HepG2 (cell line): ENCODE measurements around the gene UAP1L1. TPM values are rescaled to one million over a fixed set of nuclear protein-coding genes. Genes with fewer than 3 reads are reported as not detected.
A peak's percentile ranks its signal among the peaks of the same experiment; 100 is the strongest.

Experiments used
- AGO1 ChIP-seq: fragments of 200-400 bp; formaldehyde crosslinking; IDR thresholded peaks from 2 replicates; pipeline ENCODE4 v1.6.1; 2017; ENCODE audit warnings: mild to moderate bottlenecking, low read depth, low read length, moderate library complexity; ENCODE audit not compliant: poor library complexity, severe bottlenecking
- ATM ChIP-seq: fragments of 450-650 bp; IDR thresholded peaks from 2 replicates; pipeline ENCODE4 v1.7.1; 2017; ENCODE audit warnings: mild to moderate bottlenecking, borderline replicate concordance
- CBFB ChIP-seq: sonication (generic); formaldehyde crosslinking; IDR thresholded peaks from 2 replicates; pipeline ENCODE4 v1.4.0; 2020; ENCODE audit warnings: missing genetic modification reagents
- CBX1 ChIP-seq: IDR thresholded peaks from one replicate; pipeline ENCODE4 v1.6.1; 2016; ENCODE audit warnings: antibody characterized with exemption, low read depth
- HDAC1 ChIP-seq: sonication (generic); formaldehyde crosslinking; IDR thresholded peaks from 2 replicates; pipeline ENCODE4 v1.5.1; 2020; ENCODE audit warnings: mild to moderate bottlenecking, missing genetic modification reagents
- HNRNPLL ChIP-seq: fragments of 200-400 bp; formaldehyde crosslinking; IDR thresholded peaks from 2 replicates; pipeline ENCODE4 v1.6.1; 2017; ENCODE audit warnings: mild to moderate bottlenecking, low read depth, low read length; ENCODE audit not compliant: poor library complexity, severe bottlenecking
- KMT2A ChIP-seq: sonication (generic); formaldehyde crosslinking; IDR thresholded peaks from 2 replicates; pipeline ENCODE4 v1.4.0; 2020; ENCODE audit warnings: missing genetic modification reagents
- PHB2 ChIP-seq: fragments of 450-650 bp; IDR thresholded peaks from 2 replicates; pipeline ENCODE4 v1.6.1; 2018; ENCODE audit not compliant: partially characterized antibody
- PRDM10 ChIP-seq: sonication (generic); formaldehyde crosslinking; IDR thresholded peaks from 2 replicates; pipeline ENCODE4 v1.4.0; 2020; ENCODE audit warnings: low read depth, missing genetic modification reagents
- RFX3 ChIP-seq: IDR thresholded peaks from 2 replicates; pipeline ENCODE4 v1.6.1; 2016; ENCODE audit warnings: missing biosample characterization, missing genetic modification reagents
- SIN3B ChIP-seq: fragments of 150-350 bp; IDR thresholded peaks from 2 replicates; pipeline ENCODE4 v1.6.1; 2014; ENCODE audit warnings: low read length
- TFDP2 ChIP-seq: sonication (generic); formaldehyde crosslinking; IDR thresholded peaks from 2 replicates; pipeline ENCODE4 v1.4.0; 2020; ENCODE audit warnings: missing genetic modification reagents
- THYN1 ChIP-seq: sonication (generic); formaldehyde crosslinking; IDR thresholded peaks from 2 replicates; pipeline ENCODE4 v1.8.1; 2023; ENCODE audit warnings: low read depth, mild to moderate bottlenecking, moderate library complexity, missing genetic modification reagents, borderline replicate concordance
- ZBTB37 ChIP-seq: sonication (generic); formaldehyde crosslinking; IDR thresholded peaks from 2 replicates; pipeline ENCODE4 v1.4.0; 2020; ENCODE audit warnings: mild to moderate bottlenecking, missing genetic modification reagents
- ZNF230 ChIP-seq: sonication (generic); formaldehyde crosslinking; IDR thresholded peaks from 2 replicates; pipeline ENCODE4 v1.4.0; 2020; ENCODE audit warnings: mild to moderate bottlenecking, missing genetic modification reagents
- ZNF335 ChIP-seq: sonication (generic); formaldehyde crosslinking; IDR thresholded peaks from 2 replicates; pipeline ENCODE4 v1.4.0; 2020; ENCODE audit warnings: missing genetic modification reagents
- ZNF574 ChIP-seq: sonication (generic); formaldehyde crosslinking; IDR thresholded peaks from 2 replicates; pipeline ENCODE4 v1.4.0; 2020; ENCODE audit warnings: missing genetic modification reagents
- ZNF782 ChIP-seq: sonication (generic); formaldehyde crosslinking; IDR thresholded peaks from 2 replicates; pipeline ENCODE4 v1.4.0; 2020; ENCODE audit warnings: missing genetic modification reagents, mild to moderate bottlenecking, borderline replicate concordance
- ZSCAN12 ChIP-seq: sonication (generic); formaldehyde crosslinking; IDR thresholded peaks from 2 replicates; pipeline ENCODE4 v1.9.0; 2021; ENCODE audit warnings: mild to moderate bottlenecking, missing genetic modification reagents
- polyA plus RNA-seq, 8 experiments: library from polyadenylated mRNA; depleted of rRNA in 3 of 8; stranded (reverse) in 7 of 8; unstranded in 1 of 8; fragments of >200 nt; fragmentation: Illumina TruSeq in 4 of 8; extraction: Trizol in 4 of 8; gene quantifications; 2 replicates each; pipeline versions ENCODE4 v1.2.1 to v1.2.3, GENCODE V29; 2011 to 2016; ENCODE audit warnings: low read depth in 4 of 8, missing spikeins in 1 of 8, mixed read lengths in 1 of 8; ENCODE audit not compliant: insufficient read depth in 1 of 8
- total RNA-seq, 5 experiments: library from RNA; depleted of rRNA; stranded (reverse); fragments of >200 nt; fragmentation: Illumina TruSeq; extraction: Trizol; gene quantifications; 2 replicates each; pipeline ENCODE4 v1.2.3, GENCODE V29; 2016; ENCODE audit warnings: low read depth in 1 of 5
- TF ChIP-seq, protein P1 (sequence below): sonication (generic); formaldehyde crosslinking; IDR thresholded peaks from 2 replicates; pipeline ENCODE4 v1.4.0; 2020; ENCODE audit warnings: mild to moderate bottlenecking, low read depth, missing genetic modification reagents

UAP1L1 gene
- total and polyA plus RNA-seq, 2 of the 13 experiments (the other 11 are each of a cell fraction or from before 2014, with no cell fraction given) = 5.4 to 6.4 TPM

- TF ChIP-seq PRDM10 (0 out of 2 replicates have a peak, but pooled peaks have one; percentile 23), HDAC1 (CRISPR knock-in tag) (peak; percentile 89), ZNF335 (no peak), ZBTB37 (CRISPR knock-in tag) (no peak), PHB2 (no peak), ZNF782 (CRISPR knock-in tag) (peak; percentile 79; the same call in 1 of the 2 replicates), CBX1 (no peak), RFX3 (CRISPR knock-in tag) (peak; percentile 97), HNRNPLL (peak; percentile 100), ATM (no peak), AGO1 (peak; percentile 88), ZNF574 (CRISPR knock-in tag) (peak; percentile 41; the same call in 1 of the 2 replicates), CBFB (CRISPR knock-in tag) (0 out of 2 replicates have a peak, but pooled peaks have one; percentile 10), ZSCAN12 (CRISPR knock-in tag) (peak; percentile 64; the same call in 1 of the 2 replicates), ZNF230 (no peak), KMT2A (CRISPR knock-in tag) (peak; percentile 80; the same call in 1 of the 2 replicates), THYN1 (CRISPR knock-in tag) (no peak), SIN3B (no peak), TFDP2 (CRISPR knock-in tag) (0 out of 2 replicates have a peak, but pooled peaks have one; percentile 49)
- TF ChIP-seq, protein P1, sequence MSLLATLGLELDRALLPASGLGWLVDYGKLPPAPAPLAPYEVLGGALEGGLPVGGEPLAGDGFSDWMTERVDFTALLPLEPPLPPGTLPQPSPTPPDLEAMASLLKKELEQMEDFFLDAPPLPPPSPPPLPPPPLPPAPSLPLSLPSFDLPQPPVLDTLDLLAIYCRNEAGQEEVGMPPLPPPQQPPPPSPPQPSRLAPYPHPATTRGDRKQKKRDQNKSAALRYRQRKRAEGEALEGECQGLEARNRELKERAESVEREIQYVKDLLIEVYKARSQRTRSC (CRISPR knock-in tag) = no peak
Measured at GRCh38 chr9:137129456-137130175, 52.3 kb downstream of the UAP1L1 start (continued).
